LNCaP clone FGC (cell line): ENCODE results near the gene LETMD1.
"Not testable (repeated sequence)": the region's sequence is repeated elsewhere in the genome, so short reads cannot be mapped to it uniquely, and the experiment has no call there.

ENCODE experiments used
- DNase-seq: peaks from one replicate; pipeline ENCODE4 v3.0.0-alpha.2; 2011; ENCODE audit warnings: low read depth
- H3K4me3 ChIP-seq: 2 replicates; pipeline ENCODE4 v1.5.1; 2011; ENCODE audit warnings: mild to moderate bottlenecking, low read depth, low read length, control low read depth
- CTCF ChIP-seq: IDR thresholded peaks from 2 replicates; pipeline ENCODE4 v1.5.1; 2012; ENCODE audit warnings: mild to moderate bottlenecking; ENCODE audit not compliant: control insufficient read depth, insufficient read depth; ENCODE audit errors: extremely low read depth

LETMD1 gene

GRCh38 chr12:51071663-51072062 lies 23.5 kb downstream of the LETMD1 start:
- no peak for TF ChIP-seq CTCF
- no peak for DNase-seq
- no peak overlapping the region for H3K4me3 ChIP-seq

- no peak for DNase-seq
- H3K4me3 ChIP-seq: no peak overlapping the region
- no peak for TF ChIP-seq CTCF
Observed at GRCh38 chr12:51075390-51075789, 27.3 kb downstream of the LETMD1 start.

- no peak for TF ChIP-seq CTCF
- H3K4me3 ChIP-seq: no peak overlapping the region
- no peak for DNase-seq
Observed at GRCh38 chr12:51076236-51076930, 28.3 kb downstream of the LETMD1 start.

GRCh38 chr12:51077930-51078329 lies 29.8 kb downstream of the LETMD1 start:
- no peak for TF ChIP-seq CTCF
- DNase-seq: no peak
- no peak overlapping the region for H3K4me3 ChIP-seq

- not testable (repeated sequence) for H3K4me3 ChIP-seq, DNase-seq
Observed at GRCh38 chr12:51078346-51078745, 30.2 kb downstream of the LETMD1 start.

- DNase-seq, H3K4me3 ChIP-seq: not testable (repeated sequence)
Observed at GRCh38 chr12:51078866-51079265, 30.7 kb downstream of the LETMD1 start.

- DNase-seq: no peak
- no peak for TF ChIP-seq CTCF
- H3K4me3 ChIP-seq: no peak overlapping the region
Observed at GRCh38 chr12:51080136-51080535, 32.0 kb downstream of the LETMD1 start.

GRCh38 chr12:51081421-51081820 lies 33.3 kb downstream of the LETMD1 start:
- DNase-seq: no peak
- H3K4me3 ChIP-seq: no peak overlapping the region
- no peak for TF ChIP-seq CTCF
